GM18507 (cell line): ENCODE results near the gene LRRC26.
A peak's percentile ranks its signal among the peaks of the same experiment; 100 is the strongest.

Experiments
- DNase-seq: peaks from one replicate; pipeline ENCODE4 v3.0.0; 2011; ENCODE audit warnings: low read depth; ENCODE audit not compliant: insufficient read length; ENCODE audit errors: extremely low spot score
- FAIRE-seq: peaks from 2 replicates; lab custom pipeline; 2011; peaks lifted over from hg19 to GRCh38; lab: Jason Lieb, UNC

LRRC26 gene

DNA sequence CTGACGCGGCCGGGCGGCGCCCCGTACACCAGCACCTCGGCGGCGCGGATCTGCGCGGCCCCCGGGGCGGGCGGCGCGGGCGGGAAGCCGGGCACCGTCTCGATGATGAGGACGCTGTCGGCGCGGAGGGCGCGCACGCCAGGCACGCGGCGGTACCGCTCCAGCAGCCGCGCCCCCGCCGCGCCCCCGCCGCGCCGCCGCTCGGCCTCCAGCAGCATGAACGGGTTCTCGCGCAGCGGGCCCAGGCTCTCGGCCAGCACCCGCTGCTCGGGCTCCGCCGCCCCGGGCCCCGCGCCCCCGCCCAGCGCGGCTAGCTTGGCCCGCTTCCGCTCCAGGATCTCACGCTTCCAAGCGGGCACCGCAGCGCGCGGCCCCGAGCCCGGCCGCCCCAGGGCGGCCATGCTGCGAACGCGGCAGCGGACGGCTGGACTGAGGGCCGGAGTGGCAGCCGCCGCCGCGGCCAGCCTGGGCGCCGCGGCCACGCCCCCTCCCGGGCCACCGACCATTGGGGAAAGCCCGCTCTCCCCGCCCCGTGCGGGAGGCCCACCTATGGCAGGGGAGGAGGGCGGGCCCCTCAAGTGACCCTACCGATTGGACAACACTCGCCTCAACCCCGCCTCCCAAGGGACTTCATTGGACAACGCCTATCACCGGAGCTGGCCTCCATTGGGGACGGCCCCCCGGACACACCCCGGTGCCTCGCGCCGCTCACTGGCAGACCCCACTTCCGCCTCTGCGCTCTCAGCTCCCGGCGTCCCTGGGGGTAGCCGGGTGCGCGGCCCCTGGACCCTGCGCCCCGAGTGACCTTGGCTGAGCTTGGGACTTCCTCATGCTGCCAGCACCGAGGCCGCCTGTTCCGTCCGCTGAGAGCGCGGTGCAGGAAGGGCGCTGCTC lies 30.7 kb upstream of the LRRC26 start, which contains the start of gene TPRN:
TPRN (minus strand) TSS at position 431 of the 894 bp plus-strand sequence; CDS start at position 401, 30 bp downstream.
- peak; percentile 100 for FAIRE-seq
- peak; percentile 100 for DNase-seq

DNA sequence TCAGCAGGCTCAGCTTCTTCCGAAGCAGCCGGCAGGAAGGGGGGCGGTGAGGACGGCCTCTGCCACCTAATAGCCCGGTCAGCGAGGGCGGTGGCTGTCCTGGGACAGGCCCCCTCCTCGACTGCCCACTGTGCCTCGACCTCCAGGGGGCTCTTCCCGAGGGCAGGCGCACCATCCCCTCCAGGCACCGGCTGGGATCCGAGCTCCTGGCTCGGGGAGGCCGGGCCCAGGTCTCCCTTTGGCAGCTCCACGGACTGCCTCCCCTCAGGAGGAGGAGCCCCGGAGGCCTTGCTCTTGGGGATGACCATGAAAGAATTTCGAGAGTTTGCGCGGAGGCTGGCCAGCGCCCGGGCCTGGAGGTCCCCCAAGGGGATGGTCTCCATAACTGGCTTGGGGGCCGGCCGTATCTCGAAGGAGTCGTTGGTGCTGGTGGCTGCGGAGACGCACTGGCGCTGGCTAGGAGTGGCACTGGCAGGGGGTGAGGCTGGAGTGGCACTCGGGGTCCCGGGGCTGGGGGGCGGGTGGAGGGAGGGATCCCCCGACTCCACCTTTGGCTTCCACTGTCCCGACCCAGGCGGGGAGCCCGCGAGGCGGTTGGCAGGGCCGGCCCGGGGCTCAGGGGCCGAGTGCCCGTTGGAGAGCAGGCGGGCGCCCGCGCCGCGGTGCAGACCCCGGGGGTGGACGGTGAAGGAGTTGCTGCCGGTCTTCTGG lies 29.7 kb upstream of the LRRC26 start:
- DNase-seq: no peak
- FAIRE-seq: no peak

DNA sequence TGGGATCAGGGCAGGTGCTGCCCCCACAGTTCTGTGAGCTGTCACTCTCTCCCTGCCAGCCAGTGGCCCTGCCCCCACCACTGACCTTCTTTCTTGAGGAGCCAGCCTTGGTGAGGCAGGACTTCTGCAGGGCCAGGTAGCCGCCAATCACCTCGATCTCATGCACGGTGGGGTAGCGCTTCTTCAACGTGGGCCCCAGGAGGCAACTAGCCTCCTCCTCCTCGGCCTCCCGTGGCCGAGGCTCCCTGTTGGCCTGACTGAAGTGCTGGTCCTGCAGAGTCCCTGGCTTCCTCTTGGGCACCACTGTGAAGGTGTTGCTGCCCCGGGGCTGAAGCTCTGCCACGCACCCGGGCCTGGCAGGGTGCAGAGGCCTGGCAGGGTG lies 29.0 kb upstream of the LRRC26 start:
- no peak for DNase-seq
- FAIRE-seq: no peak

DNA sequence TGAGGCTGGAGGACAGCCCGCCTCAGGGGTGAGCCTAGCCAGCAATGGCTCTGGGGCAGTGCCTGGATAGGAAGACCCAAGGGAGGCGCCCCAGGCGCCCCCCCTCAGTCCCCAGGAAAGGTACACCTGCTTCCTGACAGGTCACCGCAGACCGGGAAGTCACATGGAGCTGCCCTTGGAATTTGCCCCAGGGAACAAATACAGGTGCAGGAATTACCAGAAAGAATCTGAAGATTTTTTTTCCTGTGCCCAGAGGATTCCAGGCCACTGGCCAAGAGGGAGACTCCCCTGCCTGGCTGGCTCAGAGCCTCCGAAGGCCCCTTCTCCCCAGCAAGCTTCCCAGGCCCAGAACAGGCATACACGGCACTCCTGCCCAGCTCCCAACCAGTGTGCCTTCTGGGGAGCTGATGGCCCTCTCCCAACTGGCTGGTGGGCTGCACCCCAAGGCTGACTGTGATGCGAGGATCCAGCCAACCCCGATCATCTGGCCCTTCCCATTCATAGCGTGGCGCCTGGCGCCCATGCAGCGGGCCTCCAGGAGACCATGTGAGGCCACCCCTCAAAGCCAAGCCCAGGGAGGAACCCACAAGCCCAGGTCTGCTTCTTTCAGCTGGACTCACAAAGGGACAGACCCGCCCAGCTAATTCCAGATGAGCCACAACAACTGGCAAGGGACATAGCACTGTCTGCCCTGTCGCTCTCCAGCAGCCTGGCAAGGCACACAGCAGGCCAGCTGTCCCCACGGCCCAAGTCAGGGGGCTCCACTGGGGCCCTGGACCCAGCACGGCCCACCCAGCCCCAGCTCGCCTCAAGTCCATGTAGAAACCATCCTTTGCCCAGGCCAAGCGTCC lies 28.4 kb upstream of the LRRC26 start:
- FAIRE-seq (no peak), DNase-seq (no peak)

DNA sequence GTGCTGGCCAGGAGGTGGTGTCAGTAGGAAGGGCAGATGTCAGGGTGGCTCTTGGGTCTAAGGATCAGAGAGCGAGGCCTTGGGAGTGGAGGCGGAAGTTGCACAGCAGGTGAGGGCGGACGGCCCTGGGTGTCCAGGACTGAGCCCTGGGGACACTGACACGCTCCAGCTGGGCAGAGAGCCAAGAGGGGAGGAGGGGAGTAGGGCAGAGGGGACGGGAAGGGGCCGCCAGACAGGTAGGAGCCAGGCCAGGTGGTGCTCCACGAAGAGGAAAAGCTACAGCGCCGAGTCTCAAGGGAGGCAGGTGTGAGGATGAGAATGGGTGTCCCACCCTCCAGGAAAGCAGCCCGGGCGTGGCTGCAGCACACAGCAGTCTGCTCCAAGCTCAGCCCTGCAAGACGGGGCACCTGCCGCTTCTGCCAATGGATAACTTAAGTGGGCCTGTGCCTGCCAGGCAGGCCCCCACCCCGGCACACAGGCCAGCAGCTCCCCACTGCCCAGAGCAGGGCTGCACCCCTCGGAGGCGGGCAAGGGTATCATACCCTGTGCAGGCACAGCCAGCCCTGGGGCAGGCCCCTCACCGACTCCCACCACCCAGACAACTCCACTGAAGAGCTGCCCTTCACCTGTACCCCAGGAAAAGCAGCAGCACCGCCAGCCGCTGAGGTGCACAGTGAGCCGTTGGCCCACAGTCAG lies 25.8 kb upstream of the LRRC26 start:
- no peak for FAIRE-seq
- no peak for DNase-seq

DNA sequence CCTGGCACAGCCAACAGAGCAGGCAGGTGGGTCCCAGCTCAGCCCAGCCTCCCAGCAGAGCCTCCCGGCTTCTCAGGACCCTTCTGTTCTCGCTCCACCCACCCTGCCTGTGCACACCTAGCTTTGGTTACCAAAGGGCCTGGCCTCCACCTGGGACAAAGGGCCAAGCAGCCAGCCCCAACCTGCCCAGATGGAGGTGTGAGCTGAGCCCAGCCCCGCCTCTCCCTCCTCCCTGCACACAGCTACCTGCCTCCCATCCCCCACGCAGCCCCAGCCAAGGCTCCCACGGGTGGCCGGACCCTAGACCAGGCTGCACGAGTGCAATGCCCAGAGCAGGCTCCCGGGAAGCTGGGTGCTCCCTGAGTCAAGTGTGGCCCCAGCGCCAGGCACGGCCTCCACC lies 25.1 kb upstream of the LRRC26 start:
- DNase-seq (no peak), FAIRE-seq (no peak)

DNA sequence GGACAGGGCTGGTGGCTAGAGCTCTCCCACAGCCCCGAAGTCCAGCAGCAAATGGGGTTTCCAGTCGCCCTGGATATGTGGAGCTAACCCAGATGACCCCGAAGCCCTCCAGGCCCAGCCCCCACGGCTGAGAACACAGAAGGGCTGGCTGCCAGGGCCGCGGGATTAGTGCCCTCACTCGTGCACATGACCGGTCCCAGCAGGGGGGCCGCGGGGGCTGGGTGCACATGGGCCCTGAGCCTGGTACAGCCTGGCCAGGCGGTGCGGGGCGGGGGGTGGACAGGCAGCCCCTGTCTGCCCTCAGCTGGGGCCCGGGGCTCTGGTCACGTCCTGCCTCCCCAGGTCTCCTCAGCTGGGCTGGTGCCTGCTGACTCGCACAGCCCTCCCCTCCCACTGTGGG lies 24.5 kb upstream of the LRRC26 start:
- FAIRE-seq (no peak), DNase-seq (no peak)

DNA sequence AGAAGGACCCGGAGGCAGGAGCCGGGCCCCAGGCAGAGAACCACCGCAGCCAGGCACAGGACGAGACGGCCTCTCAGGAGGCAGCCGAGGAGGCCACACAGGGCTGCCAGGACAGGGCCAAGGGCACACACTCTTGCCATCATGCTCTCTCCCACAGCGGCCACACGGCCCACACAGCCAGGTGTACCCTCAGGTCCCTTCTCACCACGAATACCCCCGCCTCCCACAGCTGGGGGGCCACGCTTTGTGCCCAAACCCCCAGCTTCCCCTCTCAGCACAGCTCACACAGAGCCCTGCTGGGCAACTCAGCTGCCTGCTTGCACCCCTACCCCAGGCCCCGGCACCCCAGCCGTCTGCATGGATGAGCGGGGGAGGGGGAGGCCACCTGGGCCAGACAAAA lies 23.9 kb upstream of the LRRC26 start:
- DNase-seq (no peak), FAIRE-seq (no peak)

DNA sequence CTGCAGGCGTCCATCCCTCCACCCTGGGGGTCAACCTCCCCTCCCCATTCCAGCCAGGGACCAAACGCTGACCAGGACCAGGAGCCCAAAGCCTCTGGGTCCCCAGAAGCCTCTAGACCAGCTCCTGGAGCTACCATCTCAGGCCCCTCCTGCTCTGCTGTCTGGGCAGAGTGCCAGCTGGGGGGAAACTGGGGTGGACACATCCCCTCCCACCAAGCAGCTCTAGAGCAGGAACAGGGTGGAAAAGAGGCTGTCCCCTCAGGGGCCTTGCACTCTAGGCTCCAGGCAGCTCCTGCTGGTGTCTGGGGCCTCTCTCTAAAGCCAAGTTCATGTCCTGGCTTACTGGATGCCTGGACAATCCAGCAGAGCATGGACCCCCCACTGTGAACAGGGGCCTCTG lies 23.0 kb upstream of the LRRC26 start:
- FAIRE-seq: no peak
- DNase-seq: no peak

DNA sequence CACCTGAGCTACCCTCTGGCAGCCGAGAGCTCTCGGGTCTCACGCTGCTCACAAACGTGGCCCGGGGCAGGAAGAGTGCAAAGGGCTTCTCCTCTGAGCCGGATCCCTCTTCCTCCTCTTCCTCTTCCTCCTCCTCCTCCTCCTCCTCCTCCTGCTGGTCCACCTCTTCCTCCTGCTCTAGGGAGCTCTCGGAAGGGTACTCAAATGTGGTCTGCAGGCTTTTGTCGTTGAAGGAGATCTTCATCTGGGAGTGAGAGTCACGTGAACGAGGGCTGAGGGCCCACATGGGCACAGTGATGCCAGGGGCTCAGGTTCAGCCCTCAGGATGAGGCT lies 22.6 kb upstream of the LRRC26 start:
- FAIRE-seq (no peak), DNase-seq (no peak)

DNA sequence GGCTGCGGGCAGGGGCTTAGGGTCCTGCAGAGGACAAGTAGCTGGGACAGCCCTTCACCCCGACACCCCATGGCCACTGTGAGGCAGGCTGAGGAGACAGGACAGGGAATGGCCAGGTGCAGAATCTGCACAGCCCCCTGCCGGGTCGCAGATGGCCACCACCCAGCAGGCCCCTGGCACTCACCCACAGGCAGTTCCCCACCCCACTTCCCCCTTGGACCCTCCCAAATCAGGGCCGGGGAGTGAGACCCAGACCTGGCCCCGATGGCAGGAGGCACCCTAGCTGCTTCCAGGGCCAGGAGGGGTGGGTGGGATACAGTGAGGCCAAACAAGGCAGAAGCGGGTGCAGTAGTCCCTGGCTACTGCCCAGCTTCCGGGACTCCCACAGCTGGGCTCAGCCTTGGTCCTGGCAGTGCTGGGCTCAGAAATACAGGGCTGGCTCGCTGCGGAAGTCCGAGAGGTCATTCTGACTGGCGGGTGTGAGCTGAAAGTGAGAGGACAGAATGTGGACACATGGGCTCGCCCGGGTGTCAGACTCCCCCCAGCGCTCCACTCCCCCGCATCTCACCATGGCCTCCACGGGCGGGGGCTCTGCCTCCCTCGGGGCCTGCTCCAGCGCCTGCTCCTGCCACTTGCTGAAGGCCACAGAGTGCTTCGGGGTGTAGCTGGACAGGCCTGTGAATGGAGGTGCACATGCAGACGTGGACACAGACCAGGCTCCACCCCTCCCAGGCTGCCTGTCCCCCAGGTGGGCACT lies 22.0 kb upstream of the LRRC26 start:
- FAIRE-seq (no peak), DNase-seq (no peak)

DNA sequence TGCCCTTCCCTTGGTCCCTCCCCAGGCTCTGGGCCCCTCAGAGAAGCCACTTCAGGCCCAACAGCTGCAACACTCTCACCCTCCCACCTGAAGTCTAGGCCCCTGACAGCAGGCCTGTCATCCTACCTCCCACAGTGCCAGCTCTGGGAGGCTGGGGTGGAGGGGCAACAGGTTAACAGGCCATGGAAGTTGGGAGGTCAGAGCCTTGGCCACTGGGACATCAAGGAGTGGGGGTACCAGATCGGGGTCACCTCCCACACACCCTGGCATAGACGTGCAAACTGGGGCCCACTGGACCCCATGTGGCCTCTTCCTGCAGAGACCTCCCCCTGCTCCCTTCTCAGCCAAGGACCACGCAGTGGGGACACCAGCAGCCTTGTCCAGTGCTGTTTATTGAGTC lies 21.4 kb upstream of the LRRC26 start:
- DNase-seq (no peak), FAIRE-seq (no peak)

DNA sequence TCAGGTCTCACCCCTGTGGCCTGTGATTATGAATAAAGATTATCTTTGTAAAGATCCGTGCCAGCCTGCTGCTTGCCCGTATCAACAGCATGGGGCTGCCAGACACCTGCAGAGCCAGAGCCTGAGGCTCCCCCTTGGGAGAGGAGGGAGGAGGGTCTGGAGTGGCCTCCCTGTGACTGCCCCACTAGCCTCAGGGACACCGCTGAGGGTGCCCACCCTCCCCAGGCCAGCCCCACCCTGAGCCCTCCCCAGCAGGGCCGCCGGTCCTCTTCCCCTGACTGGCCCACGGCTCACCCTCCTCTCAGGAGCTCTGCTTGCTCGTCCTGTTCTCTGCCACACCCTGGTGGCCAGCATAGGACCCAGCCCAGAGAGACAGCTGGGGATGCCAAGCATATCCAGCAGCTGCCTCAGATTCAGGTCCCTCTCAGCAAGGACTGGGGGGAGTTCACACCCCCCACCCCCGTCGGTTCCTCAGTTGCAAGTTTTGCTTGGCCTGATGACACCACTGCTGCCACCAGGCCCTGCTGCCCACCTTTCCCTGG lies 20.5 kb upstream of the LRRC26 start:
- FAIRE-seq: no peak
- no peak for DNase-seq

DNA sequence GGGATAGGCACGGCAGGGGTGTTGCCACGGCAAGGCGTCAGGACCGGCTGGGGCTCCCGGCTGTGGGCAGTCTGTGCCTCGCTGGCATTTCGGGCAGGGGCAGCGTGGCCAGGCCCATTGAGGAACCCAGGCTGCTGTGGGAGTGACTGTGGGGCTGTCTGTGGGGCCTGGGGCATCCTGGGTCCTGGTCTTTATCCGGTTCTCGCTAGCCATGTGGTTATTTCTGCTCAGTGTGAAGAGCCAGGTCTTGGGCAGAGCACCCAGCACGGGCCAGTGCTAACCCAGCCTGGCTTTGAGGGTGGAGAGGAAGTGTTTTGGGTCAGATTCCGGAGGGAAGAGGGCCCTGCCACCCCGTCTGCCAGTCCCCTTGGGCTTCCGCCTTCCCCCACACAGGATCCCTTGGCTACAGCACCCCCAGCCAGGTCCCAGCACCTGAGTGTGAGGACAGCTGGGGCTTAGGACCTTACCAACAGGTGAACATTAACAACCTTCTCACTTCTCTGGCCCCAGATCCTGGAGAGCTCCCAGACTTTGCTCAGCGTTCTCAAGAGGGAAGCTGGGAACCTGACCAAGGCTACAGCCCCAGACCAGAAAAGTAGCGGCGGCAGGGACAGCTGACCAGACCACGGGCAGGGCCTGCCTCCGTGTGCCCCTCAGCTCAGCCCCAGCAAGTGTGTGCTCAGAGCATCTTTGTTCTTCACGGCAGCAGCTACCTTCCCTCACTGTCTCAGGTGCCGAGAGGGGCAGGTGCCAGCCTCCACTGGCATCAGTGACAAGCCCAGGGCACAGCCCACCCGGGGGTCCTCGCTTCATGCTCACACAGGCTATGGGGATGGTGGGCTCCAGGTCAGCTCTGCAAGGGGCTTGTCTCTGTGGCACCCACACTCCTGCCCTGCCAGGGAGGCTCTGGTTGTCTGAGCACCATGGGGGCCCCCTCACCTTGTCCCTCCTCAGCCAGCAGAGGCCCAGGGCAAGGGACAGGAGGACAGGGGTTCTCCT lies 19.7 kb upstream of the LRRC26 start:
- DNase-seq (no peak), FAIRE-seq (no peak)

DNA sequence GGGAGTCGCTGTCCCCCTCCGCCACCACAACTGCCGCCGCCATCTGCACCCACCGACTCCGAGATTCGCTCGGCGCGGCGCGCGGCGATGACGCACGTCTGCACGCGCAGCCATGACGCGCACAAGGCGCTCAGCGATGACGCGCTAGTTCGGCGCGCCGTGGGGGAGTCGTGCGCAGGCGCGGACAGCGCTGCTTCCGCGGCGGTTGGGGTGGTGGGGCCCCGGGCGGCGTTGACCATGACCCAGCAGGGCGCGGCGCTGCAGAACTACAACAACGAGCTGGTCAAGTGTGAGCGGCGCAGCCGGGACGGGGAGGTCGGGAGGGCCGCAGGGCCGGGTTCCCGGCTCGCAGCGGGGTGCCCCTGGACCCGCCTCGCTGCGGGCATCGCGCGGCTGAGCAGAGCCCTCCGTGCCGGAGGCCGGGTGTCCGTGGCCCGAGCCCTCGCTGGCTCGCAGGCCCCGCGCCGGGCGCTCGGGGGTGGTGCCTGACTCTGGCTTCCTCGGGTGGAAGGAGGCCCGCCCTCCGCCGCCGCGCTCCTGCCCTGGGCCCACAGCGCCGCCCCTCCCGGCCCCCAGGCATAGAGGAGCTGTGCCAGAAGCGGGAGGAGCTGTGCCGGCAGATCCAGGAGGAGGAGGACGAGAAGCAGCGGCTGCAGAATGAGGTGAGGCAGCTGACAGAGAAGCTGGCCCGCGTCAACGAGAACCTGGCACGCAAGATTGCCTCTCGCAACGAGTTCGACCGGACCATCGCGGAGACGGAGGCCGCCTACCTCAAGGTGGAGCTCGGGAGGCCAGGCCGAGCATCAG lies 18.8 kb upstream of the LRRC26 start, which contains the start of the genes ANAPC2 and SSNA1:
ANAPC2 (minus strand) TSS at position 71 of the 807 bp plus-strand sequence; CDS start at position 43, 28 bp downstream.
SSNA1 (plus strand) TSS at position 187 of the 807 bp plus-strand sequence; CDS start at position 238, 51 bp downstream.
- DNase-seq (peak; percentile 83), FAIRE-seq (peak; percentile 97)

DNA sequence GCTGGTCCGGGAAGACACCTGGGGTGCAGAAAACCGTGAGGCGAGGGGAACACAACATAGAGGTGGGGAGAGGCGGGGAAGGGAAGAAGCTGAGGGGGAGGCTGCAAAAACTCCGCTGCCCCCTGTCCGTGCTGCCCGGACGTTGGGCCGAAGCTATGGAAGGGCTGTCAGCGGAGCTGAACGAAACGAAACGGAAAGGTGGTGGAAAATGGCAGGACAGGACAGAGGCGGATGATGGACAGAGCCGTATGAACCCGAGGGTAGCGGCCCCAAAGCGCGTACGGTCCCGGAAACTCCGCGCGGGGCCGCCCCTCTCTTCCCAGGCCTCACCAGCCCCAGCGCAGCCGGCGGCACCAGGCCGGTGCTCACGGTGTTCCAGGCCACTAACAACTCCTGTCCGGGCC lies 18.2 kb upstream of the LRRC26 start:
- FAIRE-seq: no peak
- no peak for DNase-seq
